Sigmoid colon (tissue), 3 donors: ENCODE measurements around the gene PRICKLE2.
A peak's percentile ranks its signal among the peaks of the same experiment; 100 is the strongest.

Source experiments
- CTCF ChIP-seq, 4 experiments: fragments of 450-650 bp in 3 of 4; fragments of 200-600 bp in 1 of 4; IDR thresholded peaks; one replicate each; pipeline ENCODE4 v1.5.1; 2016 to 2019; ENCODE audit warnings: antibody characterized with exemption in 4 of 4, mild to moderate bottlenecking in 3 of 4, moderate library complexity in 2 of 4
- POLR2A ChIP-seq, 2 donors: fragments of 450-650 bp; IDR thresholded peaks; one replicate each; pipeline ENCODE4 v1.6.1; 2016; ENCODE audit warnings: antibody characterized with exemption in 2 of 2, mild to moderate bottlenecking in 2 of 2, moderate library complexity in 2 of 2

- TF ChIP-seq POLR2A (IDR thresholded peaks at IDR 0.05) (peak in 1 of 2 donors; percentile 4), CTCF (IDR thresholded peaks at IDR 0.05) (peak in 3 of 4 experiments; percentile 17 to 25 (median 17))
Measured at GRCh38 chr3:64224826-64225610, at the start of gene PRICKLE2.
